GM13977 (cell line): ENCODE measurements around the gene URB2.
"Not testable (repeated sequence)": the region's sequence is repeated elsewhere in the genome, so short reads cannot be mapped to it uniquely, and the experiment has no call there.

Source experiments
- DNase-seq: peaks from one replicate; pipeline ENCODE4 v3.0.0; 2012; ENCODE audit warnings: low spot score
- in situ Hi-C: fragments of 300-500 bp; cut with MboI; formaldehyde crosslinking; loops from one replicate; pipeline ENCODE4 v1.12.0; 2022; ENCODE audit warnings: low sequenced_read_pairs, low pct_unique_long_range_greater_than_20kb, mixed read lengths, inconsistent platforms; ENCODE audit not compliant: unreplicated experiment
- TF ChIP-seq, protein P1 (sequence below): IDR thresholded peaks from 2 replicates; pipeline ENCODE4 v1.5.1; 2012; ENCODE audit warnings: mild to moderate bottlenecking, control low read depth; ENCODE audit not compliant: insufficient read depth; ENCODE audit errors: extremely low read depth, missing control alignments

URB2 gene

GRCh38 chr1:229693129-229693900 lies 67.3 kb downstream of the URB2 start:
- peak; percentile 18 for DNase-seq
- in situ Hi-C loops, result no loop called here
- TF ChIP-seq, protein P1, sequence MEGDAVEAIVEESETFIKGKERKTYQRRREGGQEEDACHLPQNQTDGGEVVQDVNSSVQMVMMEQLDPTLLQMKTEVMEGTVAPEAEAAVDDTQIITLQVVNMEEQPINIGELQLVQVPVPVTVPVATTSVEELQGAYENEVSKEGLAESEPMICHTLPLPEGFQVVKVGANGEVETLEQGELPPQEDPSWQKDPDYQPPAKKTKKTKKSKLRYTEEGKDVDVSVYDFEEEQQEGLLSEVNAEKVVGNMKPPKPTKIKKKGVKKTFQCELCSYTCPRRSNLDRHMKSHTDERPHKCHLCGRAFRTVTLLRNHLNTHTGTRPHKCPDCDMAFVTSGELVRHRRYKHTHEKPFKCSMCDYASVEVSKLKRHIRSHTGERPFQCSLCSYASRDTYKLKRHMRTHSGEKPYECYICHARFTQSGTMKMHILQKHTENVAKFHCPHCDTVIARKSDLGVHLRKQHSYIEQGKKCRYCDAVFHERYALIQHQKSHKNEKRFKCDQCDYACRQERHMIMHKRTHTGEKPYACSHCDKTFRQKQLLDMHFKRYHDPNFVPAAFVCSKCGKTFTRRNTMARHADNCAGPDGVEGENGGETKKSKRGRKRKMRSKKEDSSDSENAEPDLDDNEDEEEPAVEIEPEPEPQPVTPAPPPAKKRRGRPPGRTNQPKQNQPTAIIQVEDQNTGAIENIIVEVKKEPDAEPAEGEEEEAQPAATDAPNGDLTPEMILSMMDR, result no peak

DNA sequence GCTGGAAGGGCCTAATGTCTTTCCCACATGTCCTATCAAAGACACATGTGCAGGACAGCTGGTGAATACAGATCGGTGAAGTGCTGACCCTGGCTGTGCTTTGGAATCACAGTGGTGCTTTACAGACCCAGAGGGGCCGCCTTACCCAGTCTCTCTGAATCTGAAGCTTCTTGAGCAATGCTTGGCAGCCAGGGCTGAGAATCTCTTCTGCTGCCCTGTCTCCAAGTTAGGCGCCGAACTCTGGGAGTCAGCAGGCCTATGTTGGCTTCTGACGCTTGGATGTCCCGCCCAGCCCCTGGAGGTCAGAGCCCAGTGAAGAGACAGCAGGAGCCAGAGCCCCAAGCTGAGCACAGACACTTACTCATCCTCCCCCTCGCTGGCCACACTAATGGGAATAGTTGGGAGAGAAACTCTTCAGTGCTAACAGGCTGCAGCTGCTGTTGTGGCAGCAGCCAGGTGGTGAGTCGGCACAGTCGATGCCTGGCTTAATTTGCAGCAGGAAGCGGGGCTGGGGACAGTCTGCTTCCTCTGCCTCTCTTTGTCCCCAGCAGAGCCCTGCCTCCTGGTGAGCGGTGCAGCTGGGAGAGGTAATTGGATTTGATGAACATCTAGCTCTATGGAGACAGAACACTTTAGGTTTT lies 68.1 kb downstream of the URB2 start:
- TF ChIP-seq, protein P1, result no peak
- in situ Hi-C loops, result no loop called here
- DNase-seq, result no peak

DNA sequence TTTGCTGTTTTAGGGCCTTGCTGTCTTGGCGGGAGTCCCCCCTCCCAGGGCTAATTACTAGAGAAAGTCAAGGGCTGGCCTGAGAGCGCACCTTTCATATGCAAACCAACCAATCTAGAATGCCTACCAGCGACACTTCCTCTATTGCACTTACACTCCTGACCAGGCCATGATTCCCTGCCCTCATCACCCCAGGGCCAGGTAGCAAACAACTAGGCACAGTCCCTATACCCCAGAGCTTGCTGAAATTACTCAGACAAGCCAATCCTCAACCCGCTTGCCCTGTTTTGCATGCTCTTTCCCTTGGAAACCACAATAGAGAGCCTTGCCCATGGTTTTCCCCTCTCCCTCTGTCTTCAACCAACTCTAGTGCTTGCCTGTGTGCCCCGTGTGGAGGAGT lies 70.3 kb downstream of the URB2 start:
- TF ChIP-seq, protein P1, result no peak
- in situ Hi-C loops, result no loop called here
- no peak for DNase-seq

GRCh38 chr1:229699613-229700267 lies 73.7 kb downstream of the URB2 start:
- TF ChIP-seq, protein P1, result no peak
- in situ Hi-C loops, result no loop called here
- DNase-seq, result no peak

GRCh38 chr1:229704157-229704556 lies 78.1 kb downstream of the URB2 start:
- in situ Hi-C loops, result no loop called here
- DNase-seq, result no peak
- TF ChIP-seq, protein P1, result no peak

- not testable (repeated sequence) for DNase-seq
Measured at GRCh38 chr1:229705152-229705551, 79.1 kb downstream of the URB2 start.

DNA sequence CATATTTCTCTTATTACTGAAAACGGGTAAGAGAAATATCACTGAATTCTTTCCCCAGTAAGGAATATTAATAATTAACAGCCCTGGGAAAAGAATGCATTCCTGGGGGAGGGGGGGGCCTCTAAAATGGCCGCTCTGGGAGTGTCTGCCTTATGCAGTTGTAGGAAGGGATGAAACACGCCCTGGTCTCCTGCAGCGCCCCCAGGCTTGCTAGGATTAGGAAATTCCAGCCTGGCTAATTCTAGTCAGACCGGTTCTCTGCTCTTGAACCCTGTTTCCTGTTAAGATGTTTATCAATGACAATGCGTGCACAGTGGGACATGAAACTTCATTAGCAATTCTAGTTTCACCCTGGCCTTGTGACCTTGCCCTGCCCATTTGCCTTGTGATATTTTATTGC lies 81.1 kb downstream of the URB2 start:
- DNase-seq, in situ Hi-C loops: not testable (repeated sequence)

More at GRCh38 chr1:229705152-229705551, 79.1 kb downstream of the URB2 start:
- in situ Hi-C loops, result not testable (repeated sequence)
